ENCODE results near the gene NACC2.

Gene NACC2

GRCh38 chr9:136092741-136093140, 2.3 kb downstream of the NACC2 start:
- no peak for DNase-seq (ENCODE audit: low read depth)

- DNase-seq (ENCODE audit: low read depth), result no peak
Measured at GRCh38 chr9:136092353-136092650, 2.8 kb downstream of the NACC2 start.

DNA sequence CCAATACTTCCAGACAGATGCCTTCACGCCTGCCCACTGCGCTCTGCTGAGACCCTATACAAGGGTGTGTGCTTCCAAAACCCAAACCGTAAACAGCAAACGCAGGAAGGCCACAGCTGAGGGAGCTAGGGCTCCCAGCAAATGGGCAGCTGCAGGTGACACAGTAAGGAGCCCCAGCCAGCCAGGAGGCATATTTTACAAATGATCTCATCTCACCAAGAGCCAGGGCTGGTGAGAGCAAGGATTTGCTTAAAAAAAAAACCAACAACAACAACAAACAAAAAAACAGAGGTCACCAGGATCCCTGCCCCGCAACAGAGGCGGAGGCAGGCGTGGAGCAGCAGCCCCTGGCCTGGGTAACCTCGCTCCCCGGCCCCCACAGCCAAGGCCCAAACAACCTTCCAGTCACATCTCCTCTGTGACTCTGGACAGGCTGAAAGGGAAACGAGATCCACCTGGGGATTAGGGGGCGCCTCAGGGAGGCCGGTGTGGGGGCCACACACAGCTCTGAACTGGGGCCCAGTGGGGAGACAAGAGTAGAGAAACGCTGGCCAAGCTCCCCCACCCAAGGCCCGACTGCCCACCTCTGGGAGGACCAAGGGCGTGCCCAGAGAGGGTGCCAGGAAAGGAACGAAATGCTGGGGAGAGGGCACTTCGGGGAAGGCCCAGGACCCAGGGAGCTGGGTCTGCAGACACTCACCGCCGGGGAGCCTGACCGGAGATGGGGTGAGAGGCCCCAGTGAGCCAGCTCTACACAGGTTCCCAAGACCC, 3.3 kb downstream of the NACC2 start:
- no peak for DNase-seq (ENCODE audit: low read depth)

DNA sequence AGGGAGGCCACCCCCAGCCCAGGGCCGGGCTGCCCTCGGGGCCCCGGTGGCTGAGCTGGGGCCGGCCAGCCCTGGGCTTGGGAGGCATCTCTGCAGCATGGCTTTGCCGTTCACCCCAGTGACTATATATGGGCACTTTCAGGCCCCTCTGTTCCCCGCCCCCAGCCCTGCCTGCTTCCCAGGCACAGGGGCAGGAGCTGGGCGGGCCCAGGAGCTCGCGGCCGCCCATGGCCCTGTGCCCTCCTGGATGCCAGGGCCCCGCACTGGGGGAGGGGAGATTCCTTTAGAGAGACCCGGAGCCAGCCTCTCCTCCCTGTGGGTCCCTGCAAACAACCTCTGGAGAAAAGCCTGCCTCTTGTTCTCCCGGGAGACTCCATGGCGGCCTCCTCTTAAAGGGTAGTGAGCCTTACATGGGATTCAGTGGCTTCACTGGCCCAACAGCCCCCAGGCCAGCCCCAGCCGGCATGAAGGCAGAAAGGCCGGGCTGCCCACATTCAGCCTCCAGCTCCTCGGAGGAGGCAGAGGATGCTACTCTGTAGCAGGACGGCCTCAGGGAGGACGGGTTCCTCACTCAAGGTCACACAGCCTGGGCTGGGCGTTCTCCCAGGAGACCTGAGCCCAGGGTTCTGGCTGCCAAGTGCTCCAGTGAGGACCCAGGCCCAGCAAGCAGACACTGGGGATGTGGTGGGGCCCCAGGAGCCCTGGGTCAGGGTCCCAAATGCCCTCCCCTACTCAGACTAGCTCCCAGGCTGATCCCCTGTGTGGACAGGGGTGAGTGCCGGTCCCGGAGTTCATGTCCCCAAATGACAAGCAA, 4.1 kb downstream of the NACC2 start:
- no peak for DNase-seq (ENCODE audit: low read depth)

DNA sequence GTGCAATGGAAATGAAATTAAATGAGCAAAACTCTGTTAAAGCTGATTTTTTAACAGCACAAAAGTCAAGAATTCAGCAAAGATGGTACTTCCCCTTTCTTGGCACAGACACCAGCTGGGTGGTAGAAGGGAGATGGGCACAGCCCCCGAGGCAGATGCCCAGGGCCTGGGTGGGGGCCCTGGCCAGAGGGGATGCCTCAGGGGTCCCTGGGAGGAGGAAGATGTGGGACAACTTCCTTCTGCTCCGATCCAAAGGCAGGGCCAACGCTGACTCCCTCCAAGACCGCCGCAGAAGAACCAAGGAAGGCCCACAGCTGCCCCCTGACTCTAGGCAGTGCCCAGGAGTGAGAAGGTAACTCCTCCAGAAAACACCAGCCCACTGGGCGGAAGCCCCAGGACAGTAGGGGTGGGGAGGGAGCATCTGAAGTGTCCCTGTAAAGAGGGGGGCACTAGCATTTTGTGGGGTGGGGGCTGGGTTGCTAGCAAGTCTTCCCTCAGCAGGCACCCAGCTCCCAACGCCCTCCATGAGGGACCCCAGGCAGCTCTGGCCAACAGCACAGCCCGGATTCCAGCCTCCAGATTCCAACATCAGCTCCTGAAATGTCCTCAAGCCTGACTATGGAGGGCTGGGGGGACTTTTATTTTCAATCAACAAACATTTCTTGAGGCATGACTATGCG, 4.9 kb downstream of the NACC2 start:
- no peak for DNase-seq (ENCODE audit: low read depth)

GRCh38 chr9:136089697-136090045, 5.4 kb downstream of the NACC2 start:
- peak; percentile 69 for DNase-seq (ENCODE audit: low read depth)

GRCh38 chr9:136088939-136089696, 6.0 kb downstream of the NACC2 start:
- no peak for DNase-seq (ENCODE audit: low read depth)

GRCh38 chr9:136088481-136088938, 6.6 kb downstream of the NACC2 start:
- no peak for DNase-seq (ENCODE audit: low read depth)

DNA sequence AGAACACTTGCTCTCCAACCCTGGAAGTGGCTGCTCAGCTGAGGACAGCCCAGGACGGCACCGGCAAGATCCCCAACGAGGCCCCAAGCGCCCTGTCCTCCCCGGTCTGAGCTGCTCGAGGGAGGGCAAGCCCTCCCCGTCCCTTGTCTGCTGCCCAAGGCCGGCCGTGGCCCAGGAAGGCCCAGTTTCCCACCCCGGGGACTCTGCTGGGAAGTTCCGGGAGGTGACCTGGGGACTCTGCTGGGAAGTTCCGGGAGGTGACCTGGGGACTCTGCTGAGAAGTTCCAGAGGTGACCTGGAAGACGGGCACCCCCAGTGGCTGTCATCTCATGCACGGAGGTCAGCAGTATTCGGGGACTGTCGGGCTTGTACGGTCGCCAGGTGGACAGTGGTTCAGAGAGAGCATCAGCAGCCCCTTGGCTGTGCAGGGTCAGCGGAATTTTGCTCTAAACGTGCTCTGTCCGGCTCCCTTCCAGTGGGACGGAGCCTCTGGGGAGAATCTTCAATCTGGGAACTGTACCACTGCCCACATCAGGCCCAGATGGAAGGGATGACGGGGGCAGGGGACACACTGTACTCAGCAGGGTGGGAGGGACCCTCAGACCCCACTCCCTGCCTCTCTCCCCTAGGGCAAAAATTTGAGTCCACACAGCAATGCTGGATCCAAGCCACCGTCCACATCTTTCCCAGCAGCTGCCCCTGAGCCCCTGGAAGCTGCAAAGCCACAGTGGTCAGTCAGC, 7.2 kb downstream of the NACC2 start:
- DNase-seq (ENCODE audit: low read depth), result no peak

- no peak for DNase-seq (ENCODE audit: low read depth)
Measured at GRCh38 chr9:136086951-136087740, 7.9 kb downstream of the NACC2 start.

DNA sequence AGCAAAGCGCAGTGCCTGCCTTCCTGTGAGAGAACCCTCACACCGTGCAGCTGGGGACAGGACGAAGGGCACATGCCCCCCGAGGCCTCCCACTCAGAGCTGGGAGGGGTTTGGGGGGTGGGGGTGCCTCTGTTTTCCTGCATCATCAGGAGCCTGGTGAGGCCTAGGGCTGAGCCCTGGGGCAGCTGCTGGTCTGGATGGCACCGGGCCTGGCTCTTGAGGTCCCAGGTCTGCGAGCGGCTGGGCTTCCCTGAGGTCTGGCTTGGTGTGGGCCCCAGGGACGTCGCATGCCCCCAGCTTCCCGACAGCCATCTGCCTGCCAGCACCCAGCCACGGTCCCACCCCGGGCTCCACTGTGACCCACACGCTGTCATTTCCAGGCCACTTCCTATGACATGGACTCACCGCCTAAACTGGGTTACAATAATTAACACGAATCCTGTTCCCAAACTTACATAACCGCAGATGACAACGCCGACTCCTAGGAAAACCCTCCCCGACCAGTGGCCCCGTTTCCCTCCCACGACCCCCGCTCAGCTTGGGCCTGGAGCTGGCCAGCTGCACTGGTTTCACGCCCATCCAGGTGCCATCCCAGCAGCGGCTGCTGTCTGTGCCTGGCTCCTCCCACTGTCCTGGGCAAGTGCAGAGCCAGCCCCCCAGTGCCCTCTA, 8.7 kb downstream of the NACC2 start:
- no peak for DNase-seq (ENCODE audit: low read depth)

GRCh38 chr9:136085815-136086212, 9.3 kb downstream of the NACC2 start:
- no peak for DNase-seq (ENCODE audit: low read depth)

- no peak for DNase-seq (ENCODE audit: low read depth)
Measured at GRCh38 chr9:136084063-136084944, 10.8 kb downstream of the NACC2 start.

DNA sequence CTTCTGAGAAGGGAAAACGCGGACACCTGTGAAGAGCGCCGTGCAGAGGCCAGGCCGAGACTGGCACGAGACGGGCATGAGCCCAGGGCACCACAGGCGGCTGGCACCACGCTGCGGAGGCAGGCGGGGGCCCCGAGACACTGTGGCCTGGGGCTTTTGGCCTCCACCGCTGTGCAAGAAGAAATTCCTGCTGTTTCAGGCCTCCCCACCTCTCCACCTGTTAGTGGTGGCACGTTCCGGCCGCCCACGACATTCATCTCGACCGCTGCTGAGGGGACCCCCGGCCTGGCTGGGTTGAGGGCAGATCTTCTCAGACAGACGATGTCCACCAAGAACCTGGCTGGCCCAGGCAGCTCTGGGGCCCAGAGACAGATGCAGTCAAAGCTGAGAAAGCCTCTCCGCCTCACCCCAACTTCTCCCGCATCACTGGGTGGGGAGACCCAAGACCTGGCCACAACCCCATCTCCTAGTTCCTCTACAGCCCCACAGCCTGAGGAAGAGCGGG, 11.5 kb downstream of the NACC2 start:
- no peak for DNase-seq (ENCODE audit: low read depth)

DNA sequence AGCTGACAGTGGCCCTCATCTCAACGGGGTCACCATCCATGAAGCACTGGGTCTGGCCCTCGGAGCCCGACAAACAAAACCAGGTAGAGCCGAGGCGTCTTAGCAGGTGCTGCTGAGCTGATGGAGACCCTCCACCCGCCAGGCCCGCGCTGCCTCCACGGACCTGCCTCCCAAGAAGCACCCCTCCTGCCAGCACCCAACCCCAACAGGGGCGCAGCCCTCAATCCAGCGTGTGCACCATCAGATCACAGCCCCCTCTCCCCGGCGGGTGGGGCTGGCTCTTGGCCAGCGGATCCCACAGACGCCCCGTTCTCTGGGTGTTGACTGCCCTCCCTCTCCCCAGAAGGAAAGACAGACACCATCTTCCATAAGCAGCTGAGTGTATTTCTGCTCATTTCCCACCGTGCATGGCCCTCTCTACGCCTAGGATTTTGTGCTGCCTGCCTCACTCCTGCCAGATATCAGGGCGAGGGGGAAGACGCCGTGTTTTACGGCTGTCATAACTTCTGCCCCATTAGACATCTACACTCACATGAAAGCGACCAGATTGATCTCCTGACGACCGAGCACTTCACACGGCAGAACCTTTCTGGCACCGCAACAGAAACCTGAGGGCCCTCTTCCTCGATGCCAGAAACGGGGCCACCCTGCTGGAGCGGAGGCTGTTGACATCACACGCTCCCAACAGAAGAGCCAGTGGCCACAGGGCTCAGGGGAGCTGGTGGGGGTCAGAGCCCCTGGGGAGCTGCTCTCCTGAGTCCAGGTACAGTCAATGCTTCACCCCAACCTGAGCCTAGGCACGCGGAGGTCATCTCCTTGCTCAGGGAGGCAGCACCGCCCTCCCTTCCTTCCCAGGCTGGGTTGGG, 12.4 kb downstream of the NACC2 start:
- DNase-seq (ENCODE audit: low read depth), result no peak

GRCh38 chr9:136081826-136082495, 13.1 kb downstream of the NACC2 start:
- DNase-seq (ENCODE audit: low read depth), result no peak

DNA sequence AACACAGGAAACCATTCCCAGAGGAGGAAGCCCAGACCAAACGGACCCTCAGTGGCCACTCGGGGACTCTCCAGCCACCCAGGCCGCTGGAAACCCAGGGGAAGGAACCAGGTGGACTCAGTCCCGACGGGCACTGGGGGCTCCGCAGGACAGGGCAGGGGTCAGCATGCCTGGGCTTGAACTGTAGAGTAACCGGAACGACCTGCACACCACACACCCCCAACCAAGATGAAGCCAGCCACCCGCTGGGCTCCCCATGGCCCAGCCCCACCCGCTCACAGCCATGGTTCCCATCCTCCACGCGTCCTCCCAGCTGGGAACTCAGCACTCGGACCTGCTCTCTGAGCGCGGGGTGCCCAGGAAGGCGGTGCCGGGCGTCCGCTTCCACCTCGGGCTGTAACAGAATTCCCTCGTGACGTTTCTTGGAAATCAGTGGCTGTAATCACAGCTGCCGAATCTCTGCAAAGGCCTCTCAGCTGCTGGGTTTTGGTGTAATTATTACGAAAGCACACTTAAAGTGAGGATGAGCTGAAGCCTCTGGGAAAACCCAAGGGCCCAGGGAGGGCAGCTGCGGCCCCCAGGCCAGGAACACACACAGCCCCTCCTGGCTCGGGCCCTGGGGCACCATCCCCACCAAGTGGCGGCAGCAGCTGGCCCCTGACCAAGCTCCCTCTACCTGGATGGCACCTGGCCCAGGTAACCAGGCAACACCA, 13.8 kb downstream of the NACC2 start:
- DNase-seq (ENCODE audit: low read depth), result no peak
